Activated CD8-positive, alpha-beta T cell treated with anti-CD3 and anti-CD28 coated beads for 36 hours (primary cell): ENCODE measurements around the gene MYG1. TPM values are rescaled to one million over a fixed set of nuclear protein-coding genes. Genes with fewer than 3 reads are reported as not detected.

Experiments used
- ATAC-seq: fragments of 200-7000 bp; cut with Tn5 transposase; one replicate; pipeline ENCODE4 v1.10.0; 2021; ENCODE audit warnings: mild to moderate bottlenecking, moderate library complexity
- CTCF ChIA-PET: fragments of 350-600 bp; sonication (Branson Sonifier 250); formaldehyde crosslinking; loops from one replicate; lab custom pipeline; 2021; ENCODE audit warnings: antibody characterized with exemption; lab: Charles Lee
- POLR2A ChIA-PET: fragments of 350-600 bp; sonication (Branson Sonifier 250); formaldehyde crosslinking; loops from one replicate; lab custom pipeline; 2021; ENCODE audit warnings: antibody characterized with exemption; lab: Charles Lee
- DNase-seq: peaks from one replicate; pipeline ENCODE4 v3.0.0-alpha.2; 2020
- H3K27ac Mint-ChIP-seq: one replicate; pipeline ENCODE4 v1.8.0; 2021; ENCODE audit warnings: mild to moderate bottlenecking, mixed read lengths
- H3K27me3 Mint-ChIP-seq: one replicate; pipeline ENCODE4 v1.8.0; 2021; ENCODE audit warnings: mixed read lengths
- H3K36me3 Mint-ChIP-seq: one replicate; pipeline ENCODE4 v1.8.0; 2021; ENCODE audit warnings: low read depth, mixed read lengths
- H3K4me1 Mint-ChIP-seq: one replicate; pipeline ENCODE4 v1.8.0; 2021; ENCODE audit warnings: low read depth, mixed read lengths
- H3K4me3 Mint-ChIP-seq: one replicate; pipeline ENCODE4 v1.8.0; 2021; ENCODE audit warnings: mild to moderate bottlenecking, moderate library complexity, mixed read lengths
- H3K9me3 Mint-ChIP-seq: one replicate; pipeline ENCODE4 v1.8.0; 2021; ENCODE audit warnings: mixed read lengths
- intact Hi-C: fragments of 100-400 bp; cut with micrococcal nuclease; formaldehyde crosslinking; loops from one replicate; pipeline ENCODE4 v1.10.0; 2022
- total RNA-seq, 2 experiments: library from RNA; stranded (reverse); gene quantifications; one replicate each; pipeline ENCODE4 v1.2.3, GENCODE V29; 2021
- TF ChIP-seq, protein P1 (sequence below): fragments of 200-600 bp; IDR thresholded peaks from one replicate; pipeline ENCODE4 v1.8.0; 2022; ENCODE audit warnings: antibody characterized with exemption, mild to moderate bottlenecking

MYG1 gene
- total RNA-seq, 2 experiments from 2014 or later: 69.5 to 70.9 TPM

DNA sequence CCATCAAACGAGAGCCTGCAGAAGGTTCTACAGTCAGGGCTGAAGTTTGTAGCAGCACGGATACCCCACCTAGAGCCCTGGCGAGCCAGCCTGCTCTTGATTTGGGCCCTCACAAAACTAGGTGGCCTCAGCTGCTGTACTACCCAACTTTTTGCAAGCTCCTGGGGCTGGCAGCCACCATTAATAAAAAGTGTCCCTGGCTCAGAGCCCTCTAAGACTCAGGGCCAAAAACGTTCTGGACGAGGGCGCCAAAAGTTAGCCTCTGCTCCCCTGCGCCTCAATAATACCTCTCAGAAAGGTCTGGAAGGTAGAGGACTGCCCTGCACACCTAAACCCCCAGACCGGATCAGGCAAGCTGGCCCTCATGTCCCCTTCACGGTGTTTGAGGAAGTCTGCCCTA is 13.0 kb upstream of the MYG1 start:
- no peak for DNase-seq
- Mint-ChIP-seq H3K36me3 (peaks cover 65% of the 10 kb centered on the region), H3K4me1 (peaks cover 17% of the 10 kb centered on the region), H3K27me3 (no peaks in the 10 kb centered on the region), H3K4me3 (no peak overlapping the region), H3K27ac (no peak overlapping the region), H3K9me3 (no peaks in the 10 kb centered on the region)
- ATAC-seq: no peak
- ChIA-PET POLR2A (interaction anchor here (0.8 to 1.5 kb wide), 2 partner anchors 8 to 19 kb away, joined by 3 read pairs; no protein-coding TSS in a partner anchor), CTCF (interaction anchor here (0.7 to 8.1 kb wide), 11 partner anchors 9 to 127 kb away, joined by 3 to 130 read pairs (median 4); partner anchors contain the start of genes ESPL1 and PFDN5)
- intact Hi-C loops: loop anchor here (5.0 kb wide), 1 partner anchor 74 kb away; no protein-coding TSS in a partner anchor
- TF ChIP-seq, protein P1, sequence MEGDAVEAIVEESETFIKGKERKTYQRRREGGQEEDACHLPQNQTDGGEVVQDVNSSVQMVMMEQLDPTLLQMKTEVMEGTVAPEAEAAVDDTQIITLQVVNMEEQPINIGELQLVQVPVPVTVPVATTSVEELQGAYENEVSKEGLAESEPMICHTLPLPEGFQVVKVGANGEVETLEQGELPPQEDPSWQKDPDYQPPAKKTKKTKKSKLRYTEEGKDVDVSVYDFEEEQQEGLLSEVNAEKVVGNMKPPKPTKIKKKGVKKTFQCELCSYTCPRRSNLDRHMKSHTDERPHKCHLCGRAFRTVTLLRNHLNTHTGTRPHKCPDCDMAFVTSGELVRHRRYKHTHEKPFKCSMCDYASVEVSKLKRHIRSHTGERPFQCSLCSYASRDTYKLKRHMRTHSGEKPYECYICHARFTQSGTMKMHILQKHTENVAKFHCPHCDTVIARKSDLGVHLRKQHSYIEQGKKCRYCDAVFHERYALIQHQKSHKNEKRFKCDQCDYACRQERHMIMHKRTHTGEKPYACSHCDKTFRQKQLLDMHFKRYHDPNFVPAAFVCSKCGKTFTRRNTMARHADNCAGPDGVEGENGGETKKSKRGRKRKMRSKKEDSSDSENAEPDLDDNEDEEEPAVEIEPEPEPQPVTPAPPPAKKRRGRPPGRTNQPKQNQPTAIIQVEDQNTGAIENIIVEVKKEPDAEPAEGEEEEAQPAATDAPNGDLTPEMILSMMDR: no peak

DNA sequence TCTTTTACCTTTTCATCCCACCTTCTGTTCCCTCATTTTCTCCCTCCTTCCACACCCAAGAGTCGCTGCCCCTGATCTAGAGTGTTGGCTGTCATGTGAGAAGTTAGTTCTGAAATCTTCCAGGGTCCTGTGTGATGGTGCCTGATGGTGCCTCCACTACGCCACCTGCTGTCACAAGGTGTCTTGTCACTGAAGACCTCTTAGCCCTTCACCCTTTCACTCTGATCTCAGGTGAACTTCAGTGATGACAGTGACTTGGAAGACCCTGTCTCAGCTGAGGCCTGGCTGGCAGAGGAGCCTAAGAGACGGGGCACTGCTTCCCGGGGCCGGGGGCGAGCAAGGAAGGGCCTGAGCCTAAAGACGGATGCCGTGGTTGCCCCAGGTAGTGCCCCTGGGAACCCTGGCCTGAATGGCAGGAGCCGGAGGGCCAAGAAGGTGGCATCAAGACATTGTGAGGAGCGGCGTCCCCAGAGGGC is 11.7 kb upstream of the MYG1 start:
- Mint-ChIP-seq H3K27me3 (no peaks in the 10 kb centered on the region), H3K9me3 (no peaks in the 10 kb centered on the region), H3K4me1 (peaks cover 17% of the 10 kb centered on the region), H3K4me3 (no peak overlapping the region), H3K36me3 (peaks cover 65% of the 10 kb centered on the region), H3K27ac (no peak overlapping the region)
- ATAC-seq (peak; percentile 85), DNase-seq (peak; percentile 80)
- ChIA-PET CTCF (interaction anchor here (0.6 to 8.1 kb wide), 13 partner anchors 9 to 207 kb away, joined by 3 to 130 read pairs (median 4); partner anchors contain the start of genes ESPL1 and MYG1), POLR2A (interaction anchor here (1.1 to 1.5 kb wide), 2 partner anchors 19 to 20 kb away, joined by 3 read pairs; no protein-coding TSS in a partner anchor)
- intact Hi-C loops: loop anchor here (5.0 kb wide), 1 partner anchor 75 kb away; no protein-coding TSS in a partner anchor
- TF ChIP-seq, protein P1: peak; percentile 57

DNA sequence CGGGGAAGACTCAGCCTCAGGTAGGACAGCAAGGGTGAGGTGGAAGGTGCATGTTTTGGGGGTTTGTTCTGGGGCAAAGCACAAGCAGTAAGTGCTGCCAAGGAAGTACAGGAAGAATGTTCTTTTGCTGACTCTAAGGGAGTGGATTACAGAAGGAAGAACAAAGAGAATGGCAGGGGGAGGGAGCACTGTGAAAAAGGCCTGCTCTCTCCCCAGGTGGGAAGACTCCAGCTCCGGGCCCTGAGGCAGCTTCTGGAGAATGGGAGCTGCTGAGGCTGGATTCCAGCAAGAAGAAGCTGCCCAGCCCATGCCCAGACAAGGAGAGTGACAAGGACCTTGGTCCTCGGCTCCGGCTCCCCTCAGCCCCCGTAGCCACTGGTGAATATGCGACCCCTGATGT is 11.2 kb upstream of the MYG1 start:
- TF ChIP-seq, protein P1: no peak
- peaks cover 17% of the 10 kb centered on the region for H3K4me1 Mint-ChIP-seq
- ATAC-seq: no peak
- no peaks in the 10 kb centered on the region for H3K27me3 Mint-ChIP-seq
- H3K9me3 Mint-ChIP-seq: no peaks in the 10 kb centered on the region
- ChIA-PET CTCF (interaction anchor here (0.6 to 8.1 kb wide), 12 partner anchors 8 to 240 kb away, joined by 3 to 130 read pairs (median 4); partner anchors contain the start of genes AAAS, ESPL1 and MYG1), POLR2A (interaction anchor here (1.1 kb wide), 1 partner anchor 19 kb away, joined by 3 read pairs; no protein-coding TSS in a partner anchor)
- no peak overlapping the region for H3K27ac Mint-ChIP-seq
- H3K4me3 Mint-ChIP-seq: no peak overlapping the region
- peaks cover 65% of the 10 kb centered on the region for H3K36me3 Mint-ChIP-seq
- intact Hi-C loops: loop anchor here (5.0 kb wide), 1 partner anchor 76 kb away; no protein-coding TSS in a partner anchor
- DNase-seq: no peak

DNA sequence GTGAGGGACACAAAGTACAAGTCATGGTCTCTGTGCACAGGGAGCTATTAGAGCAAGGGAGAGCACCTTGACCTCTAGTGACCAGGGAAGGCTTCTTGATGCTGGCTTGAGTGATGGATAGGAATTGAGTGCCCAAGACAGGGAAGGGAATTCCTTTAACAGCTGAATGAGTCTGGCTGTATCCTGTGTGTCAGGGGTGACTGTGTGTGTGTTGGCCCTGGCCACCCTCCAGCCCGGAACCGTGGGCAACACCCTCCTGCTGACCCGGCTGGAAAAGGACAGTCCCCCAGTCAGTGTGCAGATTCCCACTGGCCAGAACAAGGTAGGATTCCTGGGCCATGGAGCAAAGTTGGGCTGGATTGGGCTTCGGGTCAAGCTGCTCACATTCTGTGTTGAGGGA is 9.6 kb upstream of the MYG1 start:
- ATAC-seq (no peak), DNase-seq (no peak)
- ChIA-PET CTCF (interaction anchor here (1.0 to 8.1 kb wide), 8 partner anchors 12 to 130 kb away, joined by 3 to 130 read pairs (median 4); partner anchors contain the start of gene ESPL1), POLR2A (interaction anchor here (1.2 to 3.6 kb wide), 7 partner anchors 11 to 92 kb away, joined by 3 to 19 read pairs (median 4); partner anchors contain the start of genes AAAS and ESPL1)
- Mint-ChIP-seq H3K27me3 (no peaks in the 10 kb centered on the region), H3K9me3 (no peaks in the 10 kb centered on the region), H3K27ac (peak overlapping the region; percentile 57), H3K4me1 (peaks cover 19% of the 10 kb centered on the region), H3K4me3 (no peak overlapping the region), H3K36me3 (peaks cover 69% of the 10 kb centered on the region)
- intact Hi-C loops: loop anchor here (5.0 kb wide), 1 partner anchor 78 kb away; no protein-coding TSS in a partner anchor
- TF ChIP-seq, protein P1: no peak
